AG20443 (cell line): ENCODE data around the gene HRC.
"Not testable (repeated sequence)": the region's sequence is repeated elsewhere in the genome, so short reads cannot be mapped to it uniquely, and the experiment has no call there.

Source experiments
- DNase-seq: peaks from one replicate; pipeline ENCODE4 v3.0.0; 2012; ENCODE audit warnings: low spot score, mixed read lengths

Gene HRC, protein sequence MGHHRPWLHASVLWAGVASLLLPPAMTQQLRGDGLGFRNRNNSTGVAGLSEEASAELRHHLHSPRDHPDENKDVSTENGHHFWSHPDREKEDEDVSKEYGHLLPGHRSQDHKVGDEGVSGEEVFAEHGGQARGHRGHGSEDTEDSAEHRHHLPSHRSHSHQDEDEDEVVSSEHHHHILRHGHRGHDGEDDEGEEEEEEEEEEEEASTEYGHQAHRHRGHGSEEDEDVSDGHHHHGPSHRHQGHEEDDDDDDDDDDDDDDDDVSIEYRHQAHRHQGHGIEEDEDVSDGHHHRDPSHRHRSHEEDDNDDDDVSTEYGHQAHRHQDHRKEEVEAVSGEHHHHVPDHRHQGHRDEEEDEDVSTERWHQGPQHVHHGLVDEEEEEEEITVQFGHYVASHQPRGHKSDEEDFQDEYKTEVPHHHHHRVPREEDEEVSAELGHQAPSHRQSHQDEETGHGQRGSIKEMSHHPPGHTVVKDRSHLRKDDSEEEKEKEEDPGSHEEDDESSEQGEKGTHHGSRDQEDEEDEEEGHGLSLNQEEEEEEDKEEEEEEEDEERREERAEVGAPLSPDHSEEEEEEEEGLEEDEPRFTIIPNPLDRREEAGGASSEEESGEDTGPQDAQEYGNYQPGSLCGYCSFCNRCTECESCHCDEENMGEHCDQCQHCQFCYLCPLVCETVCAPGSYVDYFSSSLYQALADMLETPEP

DNA sequence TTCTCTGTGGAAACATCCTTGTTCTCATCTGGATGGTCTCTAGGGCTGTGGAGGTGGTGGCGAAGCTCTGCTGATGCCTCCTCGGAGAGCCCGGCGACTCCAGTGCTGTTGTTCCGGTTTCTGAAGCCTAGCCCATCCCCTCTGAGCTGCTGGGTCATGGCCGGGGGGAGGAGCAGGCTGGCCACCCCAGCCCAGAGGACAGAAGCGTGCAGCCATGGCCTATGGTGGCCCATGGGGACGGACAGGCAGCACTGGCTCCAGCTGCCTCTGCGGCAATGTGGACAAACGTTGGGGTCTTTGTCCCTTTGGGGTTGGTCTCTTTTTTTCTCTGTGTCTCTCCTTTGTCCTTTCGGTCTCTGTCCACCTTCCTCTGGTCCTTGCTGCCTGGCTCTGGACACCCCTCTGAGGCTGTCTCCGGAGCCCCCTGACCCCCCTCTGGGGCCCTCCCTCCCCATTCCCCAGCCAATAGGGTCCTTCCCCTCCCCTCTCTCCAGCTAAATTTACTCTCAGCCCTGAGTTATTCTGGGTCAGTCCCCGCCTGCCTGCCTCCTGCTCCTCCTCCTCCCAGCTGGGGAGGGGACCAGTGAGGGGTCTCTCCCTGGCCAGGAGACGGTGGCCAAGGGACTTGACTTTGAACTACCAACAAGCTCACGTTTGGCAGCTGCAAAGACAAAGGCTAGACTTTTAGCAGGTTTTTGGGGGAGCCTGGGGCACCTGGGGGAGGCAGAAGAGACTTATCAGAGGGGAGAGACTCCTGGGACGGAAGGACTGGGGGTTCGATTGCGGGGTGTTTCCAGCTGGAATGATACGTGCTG lies at the start of gene HRC:
TSS of gene HRC (minus strand) at position 392 of the 815 bp plus-strand sequence. CDS start at position 233, 159 bp downstream.
- DNase-seq, result no peak

DNA sequence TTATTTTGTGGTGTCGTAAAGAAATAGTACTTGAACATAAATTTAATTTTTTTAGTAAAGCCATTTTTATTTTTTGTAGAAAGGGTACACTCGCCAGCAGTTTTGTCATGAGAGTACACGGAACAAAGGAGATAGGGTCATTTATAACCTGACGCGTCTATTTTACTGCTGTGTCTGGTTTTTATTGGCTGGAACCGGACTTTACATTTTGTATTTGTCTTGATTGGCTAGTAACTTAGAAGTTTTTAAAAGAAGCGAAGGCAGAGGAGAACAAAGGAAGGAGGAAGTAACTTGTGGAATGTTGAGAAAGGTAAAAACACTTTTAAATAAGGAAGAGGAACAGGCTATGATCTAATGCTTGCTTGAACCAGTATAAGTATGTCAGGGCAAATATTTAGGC lies 45.8 kb upstream of the HRC start:
- no peak for DNase-seq

DNA sequence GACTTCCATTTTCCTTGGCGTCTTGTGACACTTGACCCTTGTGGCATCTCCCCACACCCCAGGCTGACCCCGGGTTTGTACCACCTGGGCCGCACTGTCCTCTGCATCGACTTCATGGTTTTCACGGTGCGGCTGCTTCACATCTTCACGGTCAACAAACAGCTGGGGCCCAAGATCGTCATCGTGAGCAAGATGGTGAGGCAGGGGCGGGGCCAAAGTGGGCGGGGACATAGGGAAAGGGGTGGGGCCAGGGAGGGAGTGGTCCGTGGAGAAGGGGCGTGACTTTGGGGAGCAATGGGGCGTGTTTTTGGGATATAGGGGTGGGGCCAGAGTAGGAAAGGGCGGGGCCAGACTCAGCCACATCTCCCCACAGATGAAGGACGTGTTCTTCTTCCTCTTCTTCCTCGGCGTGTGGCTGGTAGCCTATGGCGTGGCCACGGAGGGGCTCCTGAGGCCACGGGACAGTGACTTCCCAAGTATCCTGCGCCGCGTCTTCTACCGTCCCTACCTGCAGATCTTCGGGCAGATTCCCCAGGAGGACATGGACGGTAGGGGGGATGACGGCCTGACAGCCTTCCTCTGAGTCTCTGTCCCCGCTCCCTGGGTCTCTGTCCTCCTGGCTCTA lies 45.2 kb upstream of the HRC start:
- DNase-seq, result peak; percentile 52

DNA sequence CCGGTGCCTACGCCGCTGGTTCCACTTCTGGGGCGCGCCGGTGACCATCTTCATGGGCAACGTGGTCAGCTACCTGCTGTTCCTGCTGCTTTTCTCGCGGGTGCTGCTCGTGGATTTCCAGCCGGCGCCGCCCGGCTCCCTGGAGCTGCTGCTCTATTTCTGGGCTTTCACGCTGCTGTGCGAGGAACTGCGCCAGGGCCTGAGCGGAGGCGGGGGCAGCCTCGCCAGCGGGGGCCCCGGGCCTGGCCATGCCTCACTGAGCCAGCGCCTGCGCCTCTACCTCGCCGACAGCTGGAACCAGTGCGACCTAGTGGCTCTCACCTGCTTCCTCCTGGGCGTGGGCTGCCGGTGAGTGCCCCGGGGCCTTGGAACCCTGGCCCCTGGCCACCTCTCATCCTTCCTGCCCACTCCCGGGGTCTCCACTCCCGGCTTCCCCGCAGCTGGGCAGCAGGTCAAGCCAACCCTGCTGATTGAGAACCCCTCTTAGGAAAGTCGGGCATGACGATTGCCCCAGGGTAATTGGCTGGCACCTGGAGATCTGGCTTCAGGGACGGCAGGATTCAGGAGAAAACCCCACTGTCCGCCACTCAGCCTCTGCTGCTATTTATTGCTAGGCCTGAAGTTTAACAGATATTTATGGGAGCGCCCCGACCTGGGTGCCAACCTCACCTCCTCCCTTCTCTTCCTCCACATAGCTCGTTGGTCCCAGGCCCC lies 41.5 kb upstream of the HRC start:
- DNase-seq, result no peak

DNA sequence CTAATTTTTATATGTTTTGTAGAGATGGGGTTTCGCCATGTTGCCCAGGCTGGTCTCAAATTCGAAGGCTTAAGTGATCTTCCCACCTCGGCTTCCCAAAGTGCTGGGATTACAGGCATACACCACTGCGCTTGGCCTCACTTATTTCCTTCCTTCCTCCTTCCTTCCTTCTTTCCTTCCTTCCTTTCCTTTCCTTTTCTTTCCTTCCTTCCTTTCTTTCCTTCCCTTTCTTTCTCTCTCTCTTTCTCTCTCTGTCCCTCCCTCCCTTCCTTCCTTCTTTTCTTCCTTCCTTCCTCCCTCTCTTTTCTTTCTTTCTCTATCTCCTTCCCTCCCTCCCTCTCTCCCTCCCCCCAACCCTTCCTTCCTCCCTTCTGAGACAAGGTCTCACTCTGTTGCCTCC lies 39.2 kb upstream of the HRC start:
- no peak for DNase-seq

DNA sequence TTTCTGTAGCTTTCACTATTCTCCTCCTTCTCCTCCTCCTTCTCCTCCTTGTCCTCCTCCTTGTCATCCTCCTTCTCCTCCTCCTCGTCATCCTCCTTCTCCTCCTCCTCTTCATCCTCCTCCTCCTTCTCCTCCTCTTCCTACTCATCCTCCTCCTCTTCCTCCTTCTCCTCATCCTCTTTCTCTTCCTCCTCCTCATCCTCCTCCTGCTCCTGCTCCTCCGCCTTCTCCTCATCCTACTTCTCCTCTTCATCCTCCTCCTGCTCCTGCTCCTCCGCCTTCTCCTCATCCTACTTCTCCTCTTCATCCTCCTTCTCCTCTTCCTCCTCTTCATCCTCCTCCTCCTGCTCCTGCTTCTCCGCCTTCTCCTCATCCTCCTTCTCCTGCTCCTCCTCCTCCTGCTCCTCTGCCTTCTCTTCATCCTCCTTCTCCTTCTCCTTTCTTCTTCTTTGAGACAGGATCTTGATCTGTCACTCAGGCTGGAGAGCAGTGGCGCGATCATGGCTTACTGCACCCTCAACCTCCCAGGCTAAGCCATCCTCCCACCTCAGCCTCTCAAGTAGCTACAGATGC lies 38.7 kb upstream of the HRC start:
- DNase-seq, result no peak

DNA sequence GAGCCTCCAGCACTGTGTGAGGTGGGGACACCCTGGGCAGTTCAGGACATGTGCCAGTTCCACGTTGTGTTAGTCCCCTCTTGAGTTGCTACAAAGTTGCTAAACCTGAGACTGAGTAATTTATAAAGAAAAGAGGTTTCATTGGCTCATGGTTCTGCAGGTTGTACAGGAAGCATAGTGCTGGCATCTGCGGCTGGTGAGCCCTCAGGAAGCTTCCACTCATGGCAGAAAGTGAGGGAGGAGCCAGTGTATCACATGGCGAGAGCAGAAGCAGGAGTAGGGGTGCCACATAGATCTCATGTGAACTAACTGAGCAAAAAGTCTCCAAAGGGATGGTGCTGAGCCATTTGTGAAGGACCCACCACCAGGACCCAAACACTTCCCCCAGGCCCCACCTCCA lies 35.6 kb upstream of the HRC start:
- DNase-seq, result no peak

DNA sequence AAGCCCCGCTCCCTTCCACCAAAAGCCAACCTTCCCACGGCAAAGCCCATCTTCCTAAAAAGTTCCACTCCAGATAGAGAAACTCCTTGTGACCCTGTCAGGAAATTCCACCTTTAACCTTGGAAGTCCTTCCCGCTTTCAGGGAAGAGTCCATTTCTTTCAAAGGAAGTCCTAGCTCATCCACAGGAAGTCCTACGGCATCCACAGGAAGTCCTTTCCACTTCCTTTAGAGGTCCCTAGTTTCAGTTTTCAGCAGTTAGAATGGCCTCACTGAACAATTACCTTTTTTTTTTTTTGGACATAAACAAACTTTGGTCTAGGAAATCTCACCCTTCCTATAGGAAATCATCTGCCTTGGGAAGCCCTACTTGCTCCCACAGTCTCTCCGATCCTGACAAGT lies 34.1 kb upstream of the HRC start:
- DNase-seq, result no peak

DNA sequence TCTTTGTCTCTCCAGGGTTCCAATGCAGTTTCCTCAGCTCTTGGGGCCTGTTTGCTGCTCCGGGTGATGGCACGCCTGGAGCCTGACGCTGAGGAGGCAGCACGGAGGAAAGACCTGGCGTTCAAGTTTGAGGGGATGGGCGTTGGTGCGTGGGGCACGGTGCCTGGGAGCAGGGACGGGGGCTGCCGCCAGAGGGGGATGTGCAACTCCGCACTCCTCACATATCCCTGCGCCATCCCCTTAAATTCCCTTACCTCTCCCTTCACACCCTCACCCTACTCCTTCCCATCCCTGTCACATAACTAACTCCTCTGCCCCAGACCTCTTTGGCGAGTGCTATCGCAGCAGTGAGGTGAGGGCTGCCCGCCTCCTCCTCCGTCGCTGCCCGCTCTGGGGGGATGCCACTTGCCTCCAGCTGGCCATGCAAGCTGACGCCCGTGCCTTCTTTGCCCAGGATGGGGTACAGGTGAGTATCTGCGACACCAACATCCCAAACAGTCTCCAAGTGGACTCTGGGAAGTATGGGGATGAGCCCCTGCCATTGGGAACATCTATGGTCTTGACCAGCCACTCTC lies 33.5 kb upstream of the HRC start:
- DNase-seq, result no peak

DNA sequence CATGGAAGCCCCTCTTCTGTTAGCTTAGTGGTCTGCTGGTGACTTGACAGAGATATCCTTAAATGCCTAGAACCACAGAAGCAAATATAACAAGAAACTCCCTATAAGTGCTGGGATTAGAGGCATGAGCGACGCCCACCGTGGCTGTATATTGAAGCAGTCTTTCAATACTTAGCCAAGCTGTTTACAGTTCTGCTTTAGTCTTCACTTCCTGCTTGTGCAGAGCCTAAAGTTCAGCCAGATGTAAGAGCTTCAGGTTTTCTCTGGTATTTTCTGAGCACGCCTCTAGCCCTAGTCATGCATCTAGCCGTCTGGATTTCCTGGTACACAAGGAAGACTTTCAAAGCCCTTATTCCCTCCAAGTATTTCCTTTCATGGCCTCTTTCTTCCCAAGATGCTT lies 30.9 kb upstream of the HRC start:
- no peak for DNase-seq

DNA sequence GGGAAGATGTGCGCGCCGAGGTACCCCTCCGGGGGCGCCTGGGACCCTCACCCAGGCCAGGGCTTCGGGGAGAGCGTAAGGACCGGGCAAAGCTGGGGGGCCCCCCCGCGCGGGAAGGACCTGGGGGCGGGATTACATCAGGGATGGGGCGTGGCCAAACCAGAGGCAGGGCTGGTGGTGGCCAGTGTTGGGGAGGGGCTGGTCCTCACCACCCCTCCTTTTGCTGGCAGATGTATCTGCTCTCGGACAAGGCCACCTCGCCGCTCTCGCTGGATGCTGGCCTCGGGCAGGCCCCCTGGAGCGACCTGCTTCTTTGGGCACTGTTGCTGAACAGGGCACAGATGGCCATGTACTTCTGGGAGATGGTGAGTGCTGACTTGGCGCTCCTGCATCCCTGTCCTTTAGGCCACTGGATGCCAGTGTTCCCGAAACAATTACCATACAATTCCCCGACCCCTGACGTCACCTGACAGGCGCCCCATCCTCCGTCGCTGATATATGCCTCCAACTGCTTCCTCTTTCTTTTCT lies 27.7 kb upstream of the HRC start:
- no peak for DNase-seq

DNA sequence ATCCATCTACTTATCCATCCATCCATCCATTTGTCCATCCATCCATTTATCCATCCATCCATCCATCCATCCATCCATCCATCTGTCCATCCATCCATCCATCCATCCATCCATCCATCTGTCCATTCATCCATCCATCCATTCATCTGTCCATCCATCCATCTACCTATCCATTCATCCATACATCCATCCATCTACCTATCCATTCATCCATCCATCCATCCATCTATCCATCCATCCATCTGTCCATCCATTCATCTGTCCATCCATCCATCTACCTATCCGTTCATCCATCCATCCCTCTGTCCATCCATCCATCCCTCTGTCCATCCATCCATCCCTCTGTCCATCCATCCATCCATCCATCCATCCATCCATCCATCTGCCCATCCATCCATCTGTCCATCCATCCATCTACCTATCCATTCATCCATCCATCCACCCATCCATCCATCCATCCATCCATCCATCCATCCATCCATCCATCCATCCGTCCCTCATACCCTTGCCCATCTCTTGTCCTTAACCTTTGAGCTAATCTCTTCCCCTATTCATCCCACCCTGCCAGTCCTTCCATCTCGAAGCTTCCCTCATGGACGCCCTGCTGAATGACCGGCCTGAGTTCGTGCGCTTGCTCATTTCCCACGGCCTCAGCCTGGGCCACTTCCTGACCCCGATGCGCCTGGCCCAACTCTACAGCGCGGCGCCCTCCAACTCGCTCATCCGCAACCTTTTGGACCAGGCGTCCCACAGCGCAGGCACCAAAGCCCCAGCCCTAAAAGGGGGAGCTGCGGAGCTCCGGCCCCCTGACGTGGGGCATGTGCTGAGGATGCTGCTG lies 27.0 kb upstream of the HRC start:
- DNase-seq, result not testable (repeated sequence)

DNA sequence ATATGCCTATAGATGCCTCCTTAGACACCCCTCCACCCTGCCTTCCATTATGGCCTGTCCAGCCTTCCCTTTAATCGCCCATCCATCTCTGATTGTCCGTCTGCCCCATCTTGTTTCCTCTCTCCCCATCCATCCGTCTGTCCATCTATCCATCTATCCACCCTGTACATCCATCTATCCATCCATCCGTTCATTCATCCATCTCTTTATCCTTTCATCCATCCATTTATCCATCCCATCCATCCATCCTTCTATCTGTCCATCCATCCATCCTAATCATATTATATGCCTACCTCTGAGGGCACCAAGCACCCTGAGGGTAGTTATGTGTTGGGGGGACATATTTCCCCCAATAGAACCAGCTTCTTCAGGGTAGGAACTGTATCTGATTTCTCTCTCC lies 25.5 kb upstream of the HRC start:
- no peak for DNase-seq

DNA sequence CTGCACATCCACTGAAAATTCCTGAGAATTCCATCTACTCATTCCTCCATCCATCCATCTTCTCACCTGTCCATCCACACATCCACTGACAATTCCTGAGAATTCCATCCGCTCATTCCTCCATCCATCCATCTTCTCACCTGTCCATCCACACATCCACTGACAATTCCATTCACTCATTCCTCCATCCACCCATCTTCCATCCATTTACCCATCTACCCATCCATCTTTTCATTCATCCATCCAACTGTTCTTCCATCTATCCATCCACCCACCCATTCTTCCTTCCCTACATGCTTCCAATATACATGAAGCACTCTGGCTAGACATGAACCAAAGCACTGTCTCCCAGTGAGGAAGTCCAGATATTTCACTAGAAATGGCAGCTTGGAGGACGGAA lies 18.0 kb upstream of the HRC start:
- DNase-seq, result no peak

DNA sequence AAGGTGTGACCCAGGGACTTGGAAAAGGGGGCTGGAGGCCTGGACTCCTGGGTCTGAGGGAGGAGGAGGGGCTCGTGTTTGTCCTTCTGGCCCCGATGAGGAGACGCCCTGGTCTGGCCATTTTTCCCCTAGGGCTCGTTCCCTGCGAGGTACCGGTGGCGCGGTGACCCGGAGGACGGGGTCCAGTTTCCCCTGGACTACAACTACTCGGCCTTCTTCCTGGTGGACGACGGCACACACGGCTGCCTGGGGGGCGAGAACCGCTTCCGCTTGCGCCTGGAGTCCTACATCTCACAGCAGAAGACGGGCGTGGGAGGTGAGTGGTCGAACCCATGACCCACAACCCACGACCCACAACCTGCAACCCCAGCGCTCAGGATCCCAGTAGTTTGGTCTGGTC lies 13.2 kb upstream of the HRC start:
- no peak for DNase-seq

DNA sequence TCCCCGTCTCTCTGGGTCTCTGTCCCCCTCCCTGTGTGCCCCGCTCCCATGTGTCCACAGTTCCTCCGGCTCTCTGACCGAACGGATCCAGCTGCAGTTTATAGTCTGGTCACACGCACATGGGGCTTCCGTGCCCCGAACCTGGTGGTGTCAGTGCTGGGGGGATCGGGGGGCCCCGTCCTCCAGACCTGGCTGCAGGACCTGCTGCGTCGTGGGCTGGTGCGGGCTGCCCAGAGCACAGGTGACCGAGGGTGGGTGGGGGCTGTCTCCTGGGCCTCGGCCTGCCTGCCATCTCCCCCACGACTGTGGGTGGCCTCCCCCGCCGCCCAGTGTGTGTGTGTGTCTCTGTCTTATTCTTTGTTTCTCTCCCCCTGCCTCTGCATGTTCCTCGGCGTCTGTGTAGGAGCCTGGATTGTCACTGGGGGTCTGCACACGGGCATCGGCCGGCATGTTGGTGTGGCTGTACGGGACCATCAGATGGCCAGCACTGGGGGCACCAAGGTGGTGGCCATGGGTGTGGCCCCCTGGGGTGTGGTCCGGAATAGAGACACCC lies 12.7 kb upstream of the HRC start:
- peak; percentile 3 for DNase-seq

DNA sequence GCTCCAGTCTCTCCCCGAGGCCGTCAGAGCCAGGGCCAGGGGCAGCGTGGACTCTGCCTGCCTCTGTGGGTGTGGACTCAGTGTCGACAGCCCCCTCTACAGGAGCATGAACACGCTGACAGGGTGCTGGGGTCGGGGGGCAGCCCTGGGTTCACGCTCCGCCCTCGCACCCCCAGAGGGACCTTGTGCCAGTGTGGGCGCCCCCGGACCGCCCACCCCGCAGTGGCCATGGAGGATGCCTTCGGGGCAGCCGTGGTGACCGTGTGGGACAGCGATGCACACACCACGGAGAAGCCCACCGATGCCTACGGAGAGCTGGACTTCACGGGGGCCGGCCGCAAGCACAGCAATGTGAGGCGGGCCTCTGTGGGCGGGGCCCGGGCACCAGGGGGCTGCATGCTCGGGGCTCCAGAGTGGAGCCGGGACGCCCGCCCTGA lies 10.7 kb upstream of the HRC start:
- no peak for DNase-seq

DNA sequence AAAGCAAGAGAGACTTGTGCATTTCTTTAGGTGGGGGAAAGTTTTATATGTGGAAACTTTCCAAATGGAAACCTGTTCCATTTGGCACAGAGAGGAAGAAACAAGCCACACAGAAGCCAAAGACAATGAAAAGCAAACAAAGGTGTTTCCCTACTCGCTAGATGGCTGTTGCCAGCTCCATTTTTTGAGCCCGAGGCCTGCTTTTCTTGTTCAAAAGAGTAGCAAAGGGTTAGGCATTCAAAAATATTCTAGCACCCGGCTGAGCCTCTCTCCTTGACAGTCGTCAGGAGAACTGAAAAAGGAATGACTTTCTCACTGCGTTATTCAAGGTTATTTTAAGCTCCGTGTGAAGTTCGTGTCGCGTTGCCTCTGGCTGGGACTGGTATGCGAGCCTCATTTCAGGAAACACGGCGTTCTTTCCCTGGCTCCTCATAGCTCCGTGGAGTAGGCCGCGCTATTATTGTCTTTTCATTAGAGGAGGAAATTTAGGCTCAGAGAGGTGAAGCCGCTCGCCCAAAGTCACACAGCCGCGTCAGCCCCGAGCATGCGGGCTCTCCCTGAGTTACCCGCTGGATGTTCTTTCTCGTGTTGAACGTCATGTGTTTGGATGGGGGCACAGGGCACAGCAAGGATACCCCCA lies 10.0 kb upstream of the HRC start:
- no peak for DNase-seq

DNA sequence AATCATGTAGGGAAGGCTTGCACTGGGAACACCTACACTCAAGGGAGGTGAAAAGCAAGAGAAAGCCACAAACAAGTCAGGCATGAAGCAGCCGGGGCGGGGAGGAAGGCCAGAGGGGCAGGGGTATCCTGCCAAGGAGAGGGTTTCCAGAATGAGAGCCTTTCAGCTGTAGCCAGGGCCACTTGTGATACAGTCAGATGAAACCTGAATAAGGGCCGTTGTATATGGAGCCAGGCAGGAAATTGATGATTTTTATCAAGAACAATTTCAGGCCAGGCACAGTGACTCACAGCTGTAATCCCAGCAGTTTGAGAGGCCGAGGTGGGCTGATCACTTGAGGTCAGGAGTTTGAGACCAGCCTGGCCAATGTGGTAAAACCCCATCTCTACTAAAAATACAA lies 6.8 kb upstream of the HRC start:
- no peak for DNase-seq
